HCT116 (cell line): ENCODE measurements around the gene TNFRSF12A. TPM values are rescaled to one million over a fixed set of nuclear protein-coding genes. Genes with fewer than 3 reads are reported as not detected.
A peak's percentile ranks its signal among the peaks of the same experiment; 100 is the strongest.
"Not testable (repeated sequence)": the region's sequence is repeated elsewhere in the genome, so short reads cannot be mapped to it uniquely, and the experiment has no call there.

ENCODE experiments used
- ATAC-seq: fragments of 200-7000 bp; cut with Tn5 transposase; 2 replicates; pipeline ENCODE4 v1.9.1; 2020; ENCODE audit warnings: mild to moderate bottlenecking, moderate library complexity
- BruUV-seq: library from RNA; stranded (reverse); fragments of 400-500 nt; replicated peaks from 2 replicates; lab custom pipeline; 2021; lab: Mats Ljungman, UMichigan
- CTCF ChIA-PET: fragments of 300-600 bp; sonication (Branson Sonifier 250); formaldehyde crosslinking; loops from one replicate; lab custom pipeline; 2021; ENCODE audit warnings: antibody characterized with exemption; lab: Charles Lee
- POLR2A ChIA-PET: fragments of 300-600, 350-600 bp; sonication (Branson Sonifier 250); formaldehyde crosslinking; loops from one replicate; lab custom pipeline; 2021; ENCODE audit warnings: antibody characterized with exemption; lab: Charles Lee
- RAD21 ChIA-PET, 2 experiments: fragments of 300-600 bp; sonication (Branson Sonifier 250); formaldehyde crosslinking; loops; one replicate each; lab custom pipeline; 2023; ENCODE audit warnings: low total read pairs in 2 of 2; ENCODE audit not compliant: uncharacterized antibody in 2 of 2, unreplicated experiment in 2 of 2, low non-redundant PET in 1 of 2; lab: Charles Lee
- DNase-seq: peaks from one replicate; pipeline ENCODE4 v3.0.0-alpha.2; 2010; ENCODE audit warnings: low read depth, low spot score
- H2AFZ ChIP-seq: fragments of 200-600 bp; shearing (Covaris generic), sonication (generic); 2 replicates; pipeline ENCODE4 v1.6.1; 2017; ENCODE audit warnings: low read depth, mixed run types, mixed read lengths, antibody characterized with exemption, low read length; ENCODE audit not compliant: poor library complexity, severe bottlenecking
- H3K27ac ChIP-seq: 2 replicates; pipeline ENCODE4 v1.5.1; 2012; ENCODE audit warnings: low read depth, low read length
- H3K27me3 ChIP-seq: fragments of 200-600 bp; sonication (generic); 2 replicates; pipeline ENCODE4 v1.6.1; 2016; ENCODE audit warnings: mixed run types, low read length, mixed read lengths; ENCODE audit not compliant: insufficient read depth
- H3K36me3 ChIP-seq, 2 experiments: fragments of 200-500 bp in 1 of 2; fragments of 200-600 bp in 1 of 2; sonication (Bioruptor generic) in 1 of 2; sonication (generic) in 1 of 2; 2 replicates each; pipeline versions ENCODE4 v1.5.1 to v1.6.1; 2014 to 2016; ENCODE audit warnings: low read length in 2 of 2, inconsistent platforms in 1 of 2, mixed read lengths in 1 of 2, mixed run types in 1 of 2; ENCODE audit not compliant: insufficient read depth in 2 of 2, control insufficient read depth in 1 of 2
- H3K4me1 ChIP-seq, 2 experiments: fragments of 200-600 bp in 1 of 2; sonication (generic) in 1 of 2; 2 replicates each; pipeline versions ENCODE4 v1.5.1 to v1.6.1; 2012 to 2017; ENCODE audit warnings: low read length in 2 of 2, inconsistent platforms in 1 of 2, mild to moderate bottlenecking in 1 of 2, mixed read lengths in 1 of 2, mixed run types in 1 of 2, moderate library complexity in 1 of 2; ENCODE audit not compliant: insufficient read depth in 2 of 2, control insufficient read depth in 1 of 2
- H3K4me2 ChIP-seq: fragments of 200-600 bp; sonication (generic); 2 replicates; pipeline ENCODE4 v1.6.1; 2017; ENCODE audit warnings: mixed run types, low read length, mixed read lengths
- H3K4me3 ChIP-seq, 2 experiments: fragments of 200-600 bp in 1 of 2; sonication (generic) in 1 of 2; replicated peaks in 1 of 2; 2 replicates each; pipeline ENCODE4 v1.5.1; 2011 to 2016; ENCODE audit warnings: low read length in 2 of 2, control low read depth in 1 of 2, low read depth in 1 of 2, mild to moderate bottlenecking in 1 of 2, mixed read lengths in 1 of 2, mixed run types in 1 of 2
- H3K79me2 ChIP-seq: fragments of 200-600 bp; sonication (generic); 2 replicates; pipeline ENCODE4 v1.6.1; 2017; ENCODE audit warnings: mild to moderate bottlenecking, mixed run types, low read length, moderate library complexity, mixed read lengths; ENCODE audit not compliant: insufficient read depth
- H3K9ac ChIP-seq: fragments of 200-600 bp; sonication (generic); 2 replicates; pipeline ENCODE4 v1.6.1; 2016; ENCODE audit warnings: low read length, mixed read lengths
- H3K9me2 ChIP-seq: fragments of 200-600 bp; sonication (generic), shearing (Covaris generic); 2 replicates; pipeline ENCODE4 v1.6.1; 2017; ENCODE audit warnings: mixed run types, mild to moderate bottlenecking, moderate library complexity; ENCODE audit not compliant: insufficient read depth
- H3K9me3 ChIP-seq, 2 experiments: fragments of 200-500 bp in 1 of 2; fragments of 200-600 bp in 1 of 2; sonication (Bioruptor generic) in 1 of 2; sonication (generic) in 1 of 2; 2 replicates each; pipeline ENCODE4 v1.6.1; 2014 to 2017; ENCODE audit warnings: low read length in 2 of 2, mixed read lengths in 2 of 2, inconsistent platforms in 1 of 2, low read depth in 1 of 2, mild to moderate bottlenecking in 1 of 2, mixed run types in 1 of 2, moderate library complexity in 1 of 2; ENCODE audit not compliant: control insufficient read depth in 1 of 2, insufficient read depth in 1 of 2
- H4K20me1 ChIP-seq: fragments of 200-600 bp; sonication (generic), shearing (Covaris generic); 2 replicates; pipeline ENCODE4 v1.6.1; 2017; ENCODE audit warnings: mixed run types, mild to moderate bottlenecking, moderate library complexity; ENCODE audit not compliant: insufficient read depth
- ATF3 ChIP-seq: IDR thresholded peaks from 2 replicates; pipeline ENCODE4 v1.6.1; 2012
- CEBPB ChIP-seq: IDR thresholded peaks from 2 replicates; pipeline ENCODE4 v1.6.1; 2012; ENCODE audit warnings: low read depth
- CTCF ChIP-seq, 3 experiments: fragments of 200-600 bp in 1 of 3; sonication (generic) in 1 of 3; IDR thresholded peaks in 2 of 3; conservative IDR thresholded peaks in 1 of 3; 2 replicates each; pipeline ENCODE4 v1.5.1; 2012 to 2017; ENCODE audit warnings: low read depth in 2 of 3, low read length in 2 of 3, antibody characterized with exemption in 1 of 3, borderline replicate concordance in 1 of 3, control low read depth in 1 of 3, mild to moderate bottlenecking in 1 of 3, mixed read lengths in 1 of 3, mixed run types in 1 of 3, moderate library complexity in 1 of 3; ENCODE audit not compliant: insufficient read depth in 1 of 3
- ELF1 ChIP-seq: IDR thresholded peaks from 2 replicates; pipeline ENCODE4 v1.6.1; 2012; ENCODE audit warnings: low read depth, borderline replicate concordance
- EZH2 ChIP-seq: fragments of 200-600 bp; sonication (generic); IDR thresholded peaks from 2 replicates; pipeline ENCODE4 v1.6.1; 2017; ENCODE audit warnings: antibody characterized with exemption, mixed run types
- EZH2phosphoT487 ChIP-seq: fragments of 200-600 bp; IDR thresholded peaks from 2 replicates; pipeline ENCODE4 v1.6.1; 2018; ENCODE audit warnings: antibody characterized with exemption, borderline replicate concordance
- FOSL1 ChIP-seq: IDR thresholded peaks from 2 replicates; pipeline ENCODE4 v1.6.1; 2012; ENCODE audit warnings: low read depth
- JUND ChIP-seq: IDR thresholded peaks from 2 replicates; pipeline ENCODE4 v1.6.1; 2012
- POLR2A ChIP-seq: IDR thresholded peaks from 2 replicates; pipeline ENCODE4 v1.7.0; 2011; ENCODE audit warnings: borderline replicate concordance; ENCODE audit not compliant: insufficient read depth, insufficient read length; ENCODE audit errors: extremely low read depth
- POLR2AphosphoS5 ChIP-seq: IDR thresholded peaks from 2 replicates; pipeline ENCODE4 v1.6.1; 2011; ENCODE audit warnings: mild to moderate bottlenecking, low read depth, low read length, moderate library complexity
- RAD21 ChIP-seq: IDR thresholded peaks from 2 replicates; pipeline ENCODE4 v1.6.1; 2012; ENCODE audit warnings: low read depth, mild to moderate bottlenecking
- SIN3A ChIP-seq: IDR thresholded peaks from 2 replicates; pipeline ENCODE4 v1.6.1; 2012; ENCODE audit warnings: low read depth
- SP1 ChIP-seq: IDR thresholded peaks from 2 replicates; pipeline ENCODE4 v1.6.1; 2012; ENCODE audit warnings: low read depth
- SRF ChIP-seq: IDR thresholded peaks from 2 replicates; pipeline ENCODE4 v1.6.1; 2012; ENCODE audit warnings: low read depth
- YY1 ChIP-seq: IDR thresholded peaks from 2 replicates; pipeline ENCODE4 v1.6.1; 2011; ENCODE audit warnings: low read length, low read depth, moderate library complexity, mild to moderate bottlenecking; ENCODE audit not compliant: insufficient replicate concordance; ENCODE audit errors: extremely low read depth
- ZFX ChIP-seq: fragments of 450-650 bp; IDR thresholded peaks from 2 replicates; pipeline ENCODE4 v1.6.1; 2017
- ZNF274 ChIP-seq: fragments of 200-500 bp; sonication (Bioruptor generic); IDR thresholded peaks from 2 replicates; pipeline ENCODE4 v1.6.1; 2014; ENCODE audit warnings: mild to moderate bottlenecking, low read depth, low read length, inconsistent platforms
- intact Hi-C: fragments of 100-400 bp; cut with micrococcal nuclease; formaldehyde crosslinking; loops from 2 replicates; pipeline ENCODE4 v1.10.0; 2022
- total RNA-seq: library from RNA; stranded (reverse); gene quantifications from one replicate; pipeline ENCODE4 v1.2.1, GENCODE V29; 2021; ENCODE audit not compliant: unreplicated experiment

The TNFRSF12A gene
- total RNA-seq, 1 experiment from 2014 or later, result 188 TPM

- Histone ChIP-seq H3K79me2 (no peaks in the 10 kb centered on the region), H3K27me3 (no peaks in the 10 kb centered on the region), H3K9me3 (no peaks in the 10 kb centered on the region), H3K36me3 (no peaks in the 10 kb centered on the region), H3K4me1 (peaks cover 0 to 14% of the 10 kb centered on the region in 2 experiments; a peak in 1 of 4 replicates), H3K9ac (no peak overlapping the region), H3K27ac (no peak overlapping the region), H3K9me2 (no peaks in the 10 kb centered on the region), H3K4me3 (no peak overlapping the region), H2AFZ (no peak overlapping the region), H3K4me2 (no peak overlapping the region), H4K20me1 (no peaks in the 10 kb centered on the region)
- no peak for DNase-seq
- ChIA-PET POLR2A (interaction anchor here (0.7 to 1.3 kb wide), 2 partner anchors 12 to 30 kb away, joined by 3 read pairs; no protein-coding TSS in a partner anchor), CTCF (no interaction called here), RAD21 (no interaction called here)
- no peak for ATAC-seq
- no TSS peak for BruUV-seq
- TF ChIP-seq SRF, result no peak
- TF ChIP-seq POLR2AphosphoS5, result no peak
- TF ChIP-seq YY1, result no peak
- no peak for TF ChIP-seq EZH2phosphoT487
- no peak for TF ChIP-seq ZFX
- TF ChIP-seq FOSL1, result no peak
- no peak for TF ChIP-seq CTCF (IDR thresholded peaks at IDR 0.05 in 2 of 3, conservative IDR thresholded peaks at IDR 0.05 in 1 of 3; ENCODE audit: borderline replicate concordance in 1 of 3, insufficient read depth in 1 of 3, low read depth in 2 of 3, low read length in 2 of 3)
- no peak for TF ChIP-seq SIN3A
- no peak for TF ChIP-seq POLR2A
- no peak for TF ChIP-seq CEBPB
- TF ChIP-seq RAD21, result no peak
- no peak for TF ChIP-seq ZNF274
- no peak for TF ChIP-seq ELF1
- TF ChIP-seq ATF3, result no peak
- TF ChIP-seq EZH2, result no peak
- TF ChIP-seq JUND, result no peak
- TF ChIP-seq SP1, result no peak
- intact Hi-C loops, result loop anchor here (10.0 kb wide), 1 partner anchor 123 kb away; no protein-coding TSS in a partner anchor
These were observed 31.3 kb downstream of the TNFRSF12A start for GRCh38 chr16:3051494-3051893.

- POLR2A ChIA-PET, H3K9me2 ChIP-seq, H3K36me3 ChIP-seq, H3K4me1 ChIP-seq, H4K20me1 ChIP-seq, H3K27ac ChIP-seq, H3K79me2 ChIP-seq, H3K27me3 ChIP-seq, H2AFZ ChIP-seq, H3K4me2 ChIP-seq, CTCF ChIA-PET, DNase-seq, H3K9ac ChIP-seq, H3K9me3 ChIP-seq, BruUV-seq, RAD21 ChIA-PET, H3K4me3 ChIP-seq: not testable (repeated sequence)
- intact Hi-C loops, result loop anchor here (10.0 kb wide), 1 partner anchor 122 kb away; no protein-coding TSS in a partner anchor
- ATAC-seq, result peak; percentile 24; the same call in 1 of the 2 replicates
These were observed 32.6 kb downstream of the TNFRSF12A start for GRCh38 chr16:3052571-3053329.
